Frontal cortex (tissue), 3 donors: ENCODE measurements around the gene LASP1NB.

Source experiments
- DNase-seq, 2 donors: peaks; one replicate each; pipeline ENCODE4 v3.0.0; 2012; ENCODE audit warnings: low spot score in 2 of 2
- FAIRE-seq: peaks from 2 replicates; lab custom pipeline; 2012; peaks lifted over from hg19 to GRCh38; lab: Jason Lieb, UNC
- donor health status: control.
- donor health status: control.
- donor health status: control.

The LASP1NB gene

DNA sequence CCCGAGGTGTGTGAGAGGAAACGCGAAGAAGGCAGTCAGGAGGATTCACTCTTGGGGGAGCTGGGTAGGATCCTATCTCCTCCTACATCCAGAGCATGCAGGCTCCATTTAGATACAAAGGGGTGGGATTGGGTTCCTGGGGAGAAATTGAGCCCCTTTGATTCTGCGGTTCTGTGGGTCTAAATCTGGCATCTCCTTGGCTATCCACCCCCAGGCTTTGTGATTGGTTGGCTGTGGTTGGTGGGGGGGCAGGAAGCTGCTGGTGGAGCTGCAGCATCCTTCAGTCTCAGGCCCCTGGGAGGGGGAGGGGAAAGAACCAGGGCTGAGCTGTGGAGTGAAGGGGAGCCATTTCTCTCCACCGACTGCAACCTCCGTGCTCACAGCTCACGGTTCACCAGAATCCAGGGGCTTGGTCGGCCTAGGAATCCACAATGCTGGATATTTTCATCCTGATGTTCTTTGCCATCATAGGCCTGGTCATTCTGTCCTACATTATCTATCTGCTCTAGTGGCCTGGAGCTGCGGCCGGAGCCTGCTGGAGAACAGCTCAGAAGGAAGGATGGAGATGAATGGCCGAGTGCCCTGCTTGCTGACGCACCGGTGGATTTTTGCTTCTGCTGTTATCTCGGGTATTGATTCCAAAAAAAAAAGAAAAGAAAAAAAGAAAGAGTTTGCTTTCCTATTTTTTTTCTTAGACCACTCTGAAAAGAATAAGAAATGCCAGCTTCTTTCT is at the start of gene LASP1NB:
Gene LASP1NB, plus strand, starts transcription at position 352 of the 733 bp plus-strand sequence.
- no peak for FAIRE-seq
- DNase-seq = peak; percentile 70 to 73

DNA sequence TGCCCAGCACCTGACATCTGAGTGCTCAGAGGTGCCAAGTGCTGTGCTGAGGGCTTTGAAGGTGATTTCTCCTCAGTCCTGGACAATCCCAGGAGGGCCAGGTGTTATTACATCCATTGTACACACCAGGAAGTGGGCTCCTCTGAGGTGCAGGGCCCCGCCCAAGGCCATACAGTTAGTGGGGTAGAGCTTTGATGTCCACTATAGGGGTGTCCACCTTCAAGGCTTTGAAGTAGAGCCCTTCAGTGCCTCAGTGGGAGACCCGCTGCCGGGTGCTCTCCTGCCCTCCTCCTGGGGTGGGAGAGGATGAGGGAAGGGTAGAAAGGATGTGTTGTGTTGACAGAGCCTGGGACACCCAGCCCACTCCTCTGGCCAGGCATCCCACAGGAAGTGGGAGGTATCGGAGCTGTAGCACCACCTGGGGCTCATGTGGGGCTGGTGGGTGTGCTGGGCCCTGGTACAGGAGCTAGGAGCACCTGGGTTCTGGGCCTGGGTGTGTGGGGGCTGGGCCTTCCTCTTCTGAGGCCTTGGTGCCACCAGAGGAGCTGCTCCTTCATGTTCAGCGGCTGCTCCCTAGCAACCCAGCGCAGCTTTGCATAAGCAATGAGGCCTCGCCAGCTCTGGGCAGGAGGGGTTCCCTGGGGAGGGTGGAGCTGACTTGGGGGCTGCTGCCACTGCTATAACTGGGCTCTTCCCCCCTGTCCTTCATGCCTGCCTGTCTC is 48.1 kb upstream of the LASP1NB start:
- no peak for FAIRE-seq
- DNase-seq = no peak

DNA sequence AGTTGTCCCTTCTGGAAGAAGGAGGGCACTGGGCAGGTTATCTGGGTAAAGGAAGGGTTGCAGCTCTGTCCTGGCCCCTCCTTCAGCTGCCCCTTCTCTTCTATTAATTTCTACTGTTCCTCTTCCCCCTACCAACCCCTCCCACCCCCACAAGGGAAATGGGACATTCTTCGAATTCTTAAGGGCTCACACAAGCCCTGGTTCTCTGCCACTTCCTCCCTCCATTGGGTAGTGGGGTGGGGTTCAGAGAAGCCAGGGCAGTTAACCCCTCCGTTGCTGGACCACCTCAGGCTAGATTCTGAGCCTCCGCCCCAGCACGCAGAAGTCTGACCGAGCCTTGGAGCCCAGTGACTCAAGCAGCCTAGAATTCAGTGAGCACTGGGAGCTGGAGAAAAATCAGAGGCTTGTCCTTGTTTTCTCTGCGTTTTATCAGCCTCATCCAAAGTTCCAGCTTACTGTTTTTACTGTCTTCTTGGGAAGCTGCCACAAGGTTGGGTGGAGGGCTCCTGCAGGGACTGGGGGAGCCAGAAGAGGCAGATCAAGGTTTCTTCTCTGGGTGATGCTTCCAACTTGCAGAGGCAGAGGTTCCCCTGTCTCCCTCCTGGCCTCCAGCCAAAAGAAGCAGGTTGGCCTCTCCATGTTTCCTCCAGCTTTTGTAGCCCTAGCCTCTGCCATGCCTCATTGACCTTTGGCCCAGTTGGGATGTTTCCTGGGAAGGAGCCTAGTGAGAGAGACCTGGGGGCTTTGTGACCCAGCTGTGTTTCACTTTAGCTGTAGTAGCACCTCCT is 45.3 kb upstream of the LASP1NB start:
- no peak for FAIRE-seq
- DNase-seq = no peak

DNA sequence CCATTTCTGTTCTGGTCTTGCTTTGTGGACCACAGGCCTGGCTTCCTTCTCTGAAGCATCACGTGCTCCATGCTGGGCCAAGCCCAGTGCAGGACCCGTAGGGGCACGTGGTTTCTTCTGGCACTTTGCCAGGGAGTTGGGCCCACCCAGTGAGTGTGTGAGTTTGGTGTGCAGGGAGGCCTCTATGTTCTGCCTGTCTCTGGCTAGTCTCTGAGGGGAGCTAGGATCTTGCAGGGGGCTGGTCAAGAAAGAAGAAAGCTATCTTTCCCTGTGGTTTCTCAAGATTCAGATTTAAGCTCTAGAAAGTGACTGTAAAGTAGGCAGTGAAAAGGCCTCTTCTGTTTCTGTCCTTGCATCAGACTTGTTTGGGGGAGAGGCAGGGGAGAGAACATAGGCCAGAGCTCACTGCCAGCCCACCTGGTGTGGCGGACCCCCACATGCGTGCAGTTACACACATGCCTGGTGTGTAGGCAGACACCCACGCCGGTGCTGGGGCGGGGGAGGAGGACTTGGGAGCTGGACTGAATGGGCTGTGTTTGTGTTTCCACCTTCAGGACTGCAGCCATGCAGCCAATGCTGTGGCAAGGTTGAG is 43.7 kb upstream of the LASP1NB start:
- DNase-seq (no peak), FAIRE-seq (no peak)

DNA sequence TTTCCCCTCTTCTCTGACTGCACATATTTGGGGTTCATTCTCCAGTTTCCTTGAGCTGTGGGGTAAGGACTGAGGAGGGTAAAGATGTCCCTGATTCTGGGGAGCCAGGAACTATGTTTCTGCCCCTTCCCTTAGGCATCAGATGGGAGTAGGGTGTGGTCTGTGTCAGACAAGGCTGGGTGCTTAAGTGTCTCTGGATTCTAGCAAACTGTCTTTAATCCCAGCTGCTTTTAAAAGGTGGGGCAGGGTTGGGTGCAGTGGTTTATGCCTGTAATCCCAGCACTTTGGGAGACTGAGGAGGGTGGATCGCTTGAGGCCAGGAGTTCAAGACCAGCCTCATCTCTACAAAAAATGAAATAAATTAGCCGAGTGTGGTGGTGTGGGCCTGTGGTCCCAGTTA is 42.5 kb upstream of the LASP1NB start:
- no peak for FAIRE-seq
- no peak for DNase-seq

DNA sequence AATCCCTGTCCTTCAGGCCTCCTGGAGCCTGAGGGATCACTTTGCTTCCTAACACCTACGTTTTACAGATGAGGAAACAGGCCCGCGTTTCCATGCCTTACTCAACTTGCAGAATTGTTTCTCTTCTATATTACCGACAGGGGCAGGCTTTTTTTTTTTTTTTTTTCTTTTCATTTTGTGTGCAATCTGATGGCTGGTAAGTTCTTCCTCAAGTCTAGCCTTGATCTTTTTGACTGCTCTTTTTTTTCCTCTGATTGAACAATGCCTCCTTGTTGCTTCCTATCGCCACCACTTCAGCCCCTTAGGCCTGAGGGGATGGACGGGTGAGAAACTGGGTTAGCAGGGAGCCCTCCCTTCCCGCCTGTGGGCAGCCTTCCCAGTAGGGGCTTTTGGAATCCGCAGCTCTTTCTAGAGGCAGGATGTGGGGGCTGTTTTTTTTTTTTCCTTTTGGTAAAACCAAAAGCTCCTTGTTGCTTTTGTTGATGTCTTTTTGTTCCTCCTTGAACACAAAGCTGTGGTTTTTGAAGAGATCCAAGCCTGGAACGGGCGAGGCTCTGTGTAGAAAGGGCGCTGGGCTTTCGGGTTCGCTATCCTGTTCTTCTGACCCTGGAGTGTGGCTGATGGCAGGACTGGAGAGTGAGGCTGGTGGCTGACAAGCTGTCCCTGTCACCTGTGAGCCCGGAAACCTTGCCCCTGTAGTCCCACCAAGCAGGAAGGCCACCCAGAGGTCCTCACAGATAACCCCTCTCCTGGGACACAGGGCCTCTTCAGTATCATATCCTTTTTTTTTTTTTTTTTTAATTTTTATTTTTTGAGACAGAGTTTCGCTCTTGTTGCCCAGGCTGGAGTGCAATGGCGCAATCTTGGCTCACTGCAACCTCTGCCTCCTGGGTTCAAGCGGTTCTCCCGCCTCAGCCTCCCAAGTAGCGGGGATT is 41.6 kb upstream of the LASP1NB start:
- FAIRE-seq = no peak

DNA sequence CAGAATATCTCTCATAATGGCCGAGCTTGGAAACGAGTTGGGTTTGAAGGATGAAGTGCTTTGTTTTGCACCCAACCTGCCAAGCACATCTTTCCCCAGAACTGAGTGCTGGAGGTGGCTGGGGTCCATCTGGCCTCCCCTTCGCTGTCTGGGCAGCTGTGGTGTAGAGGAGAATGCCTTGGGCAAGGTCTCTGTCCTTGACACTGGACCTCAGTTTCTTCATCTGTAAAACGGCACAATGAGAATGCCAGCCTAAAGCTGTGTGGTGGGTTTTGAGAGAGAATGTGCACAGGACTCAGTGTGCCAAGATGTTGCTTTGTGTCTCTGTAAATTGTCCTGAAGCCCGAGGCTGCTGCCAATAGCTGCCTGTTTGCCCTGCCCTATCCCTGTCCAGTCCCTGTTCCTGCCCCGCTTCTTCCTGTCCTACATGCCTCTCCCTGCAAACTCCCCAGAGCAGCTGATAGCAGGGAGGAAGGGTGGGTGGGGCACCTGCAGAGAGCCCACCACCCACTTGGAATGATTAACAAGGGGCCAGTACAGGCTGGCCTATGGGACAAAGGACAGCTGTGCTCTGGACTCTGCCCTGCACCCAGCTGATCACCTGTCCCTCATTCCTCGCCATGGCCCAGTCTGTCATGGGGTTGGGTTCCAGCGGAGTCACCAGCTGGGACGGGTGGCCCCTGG is 40.2 kb upstream of the LASP1NB start:
- no peak for FAIRE-seq

More for the DNA sequence above, 41.6 kb upstream of the LASP1NB start:
- DNase-seq = no peak

DNA sequence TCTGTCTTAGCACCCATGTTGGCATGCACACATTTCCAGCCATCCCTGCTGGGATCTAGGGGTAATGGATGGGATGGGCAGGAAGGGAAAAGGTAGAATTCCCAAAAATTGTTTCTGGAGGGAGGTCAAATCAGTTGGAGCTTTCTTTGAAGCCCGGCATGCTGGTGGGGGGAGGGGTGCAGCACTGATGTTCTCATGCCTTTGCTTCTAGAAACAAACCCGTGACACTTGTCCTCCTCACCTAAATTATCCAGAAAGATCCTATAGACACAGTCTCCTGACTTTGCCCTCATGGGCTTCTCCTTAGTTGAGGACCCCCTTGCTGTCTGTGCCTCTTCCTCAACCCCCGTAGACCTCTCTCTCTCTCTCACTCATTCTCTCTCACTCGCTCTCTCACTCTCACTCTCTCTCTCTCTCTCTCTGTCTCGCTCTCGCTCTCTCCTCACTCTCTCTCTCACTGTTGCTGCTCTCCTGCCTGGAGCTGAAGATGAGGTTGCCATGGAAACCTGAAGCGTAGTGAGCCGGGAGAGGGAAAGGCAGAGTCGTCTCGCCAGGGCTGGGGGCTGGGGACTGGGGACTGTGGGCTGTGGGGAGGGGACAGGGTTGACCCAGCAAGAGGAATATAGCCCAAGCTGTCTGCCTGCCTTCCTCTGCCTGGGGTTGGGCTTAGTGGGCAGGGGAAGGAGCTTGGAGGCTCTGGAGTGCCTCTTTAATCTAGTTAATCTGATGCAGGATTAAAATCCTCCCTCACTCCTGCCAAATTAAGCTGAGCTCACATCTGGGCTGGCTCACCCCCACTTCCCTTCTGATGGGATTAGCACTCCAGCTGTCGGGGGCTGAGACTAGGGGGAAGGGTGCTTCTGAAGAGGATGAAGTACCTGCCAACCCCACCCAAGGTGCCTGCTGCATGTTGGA is 39.4 kb upstream of the LASP1NB start:
- DNase-seq (peak in 1 of 2 donors; percentile 67), FAIRE-seq (no peak)

More for the DNA sequence above, 40.2 kb upstream of the LASP1NB start:
- no peak for DNase-seq

DNA sequence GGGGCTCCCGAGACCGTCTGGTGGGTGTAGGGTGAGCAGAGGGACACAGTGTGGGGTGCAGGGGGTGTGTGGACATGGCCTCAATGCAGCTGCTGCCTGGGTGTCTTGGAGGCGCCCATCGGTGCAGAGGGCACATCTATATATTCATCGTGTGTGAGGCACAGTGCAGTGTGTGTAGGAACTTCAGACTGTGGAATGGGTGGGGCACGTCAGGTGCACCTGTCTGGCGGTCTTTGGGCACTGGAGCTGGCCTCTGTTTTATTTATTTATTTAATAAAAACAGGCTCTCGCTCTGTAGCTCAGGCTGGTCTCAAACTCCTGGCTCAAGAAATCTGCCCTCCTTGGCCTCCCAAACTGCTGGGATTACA is 38.8 kb upstream of the LASP1NB start:
- FAIRE-seq = no peak

DNA sequence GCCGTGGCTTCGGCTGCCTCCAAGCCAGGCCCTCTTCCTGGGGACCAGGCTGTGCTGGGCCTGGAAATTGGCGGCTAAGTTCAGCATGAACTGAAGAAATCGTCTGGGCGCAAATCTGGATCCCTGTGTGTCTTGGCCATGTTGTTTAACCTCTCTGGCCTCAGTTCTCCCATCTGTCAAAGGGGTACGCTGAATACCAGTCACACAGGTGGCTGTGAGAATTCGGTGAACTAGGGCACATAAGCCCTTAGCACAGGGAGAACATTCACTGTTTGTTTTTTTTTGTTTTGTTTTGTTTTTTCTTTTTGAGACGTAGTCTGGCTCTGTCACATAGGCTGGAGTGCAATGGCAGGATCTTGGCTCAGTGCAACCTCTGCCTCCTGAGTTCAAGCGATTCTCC is 36.6 kb upstream of the LASP1NB start:
- DNase-seq (no peak), FAIRE-seq (no peak)

More for the DNA sequence above, 38.8 kb upstream of the LASP1NB start:
- DNase-seq = no peak

DNA sequence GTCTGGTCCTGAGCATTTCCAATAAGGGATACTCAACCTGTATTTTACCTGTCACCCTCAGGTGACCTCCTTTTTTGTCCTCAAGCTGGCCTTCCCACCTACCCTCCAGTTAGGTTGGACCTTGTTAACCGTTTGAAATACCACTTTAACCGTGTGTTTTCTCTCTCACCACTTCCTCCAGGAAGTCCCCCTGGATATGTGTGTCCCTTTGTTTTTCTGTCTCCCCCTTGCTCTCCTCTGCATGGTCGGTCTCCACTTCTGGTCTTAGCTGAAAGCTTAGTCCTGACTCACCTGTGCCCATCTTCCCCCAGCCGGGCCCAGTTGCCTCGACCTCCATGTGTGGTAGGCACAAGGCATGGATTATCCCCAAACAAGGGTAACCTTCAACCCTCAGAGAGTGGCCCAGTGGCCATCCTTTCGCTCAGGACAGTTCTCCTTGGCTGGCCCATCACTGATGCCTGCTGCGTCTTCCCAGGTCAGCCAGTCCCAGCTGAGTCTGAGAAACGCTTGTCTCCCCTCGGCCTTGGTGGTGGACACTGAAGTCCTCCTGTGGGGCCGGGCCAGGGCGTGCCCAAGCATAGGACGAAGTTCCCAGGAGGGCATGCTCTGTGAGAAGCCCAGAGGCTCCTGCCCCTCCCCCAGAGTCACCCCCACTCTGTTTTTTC is 35.5 kb upstream of the LASP1NB start:
- FAIRE-seq (no peak), DNase-seq (no peak)

DNA sequence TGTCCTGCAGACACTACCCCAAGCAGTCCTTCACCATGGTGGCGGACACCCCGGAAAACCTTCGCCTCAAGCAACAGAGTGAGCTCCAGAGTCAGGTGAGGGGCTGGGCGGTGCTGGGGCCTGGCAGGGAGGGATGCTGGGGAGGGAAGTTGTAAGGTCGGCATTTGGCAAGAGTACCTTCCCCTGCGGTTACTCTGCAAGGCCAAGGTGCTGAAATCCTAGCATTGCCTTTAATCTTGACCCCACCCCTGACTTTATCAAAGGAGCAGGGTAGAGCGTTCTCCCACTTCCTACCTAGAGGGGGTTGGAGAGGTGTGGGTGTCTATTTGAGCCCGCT is 35.0 kb upstream of the LASP1NB start:
- DNase-seq (no peak), FAIRE-seq (no peak)

DNA sequence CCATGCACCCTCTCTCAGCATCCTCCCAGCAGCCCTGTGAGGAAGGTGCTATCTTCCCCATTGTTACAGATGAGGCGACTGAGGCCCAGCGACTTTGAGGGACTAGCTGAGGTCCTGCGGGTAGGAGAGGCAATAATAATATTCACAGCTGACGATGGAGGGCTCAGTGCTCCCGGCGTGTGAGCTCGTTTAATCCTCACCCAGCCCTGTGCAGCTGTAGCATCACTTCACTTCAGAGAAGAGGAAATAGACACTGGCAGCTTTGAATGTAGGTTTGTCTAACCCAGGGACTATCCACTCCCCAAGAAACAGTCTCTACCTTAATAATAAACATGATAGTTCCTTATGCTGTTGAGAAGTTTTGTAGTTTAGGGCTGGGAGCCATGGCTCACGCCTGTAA is 34.0 kb upstream of the LASP1NB start:
- FAIRE-seq (no peak), DNase-seq (no peak)

DNA sequence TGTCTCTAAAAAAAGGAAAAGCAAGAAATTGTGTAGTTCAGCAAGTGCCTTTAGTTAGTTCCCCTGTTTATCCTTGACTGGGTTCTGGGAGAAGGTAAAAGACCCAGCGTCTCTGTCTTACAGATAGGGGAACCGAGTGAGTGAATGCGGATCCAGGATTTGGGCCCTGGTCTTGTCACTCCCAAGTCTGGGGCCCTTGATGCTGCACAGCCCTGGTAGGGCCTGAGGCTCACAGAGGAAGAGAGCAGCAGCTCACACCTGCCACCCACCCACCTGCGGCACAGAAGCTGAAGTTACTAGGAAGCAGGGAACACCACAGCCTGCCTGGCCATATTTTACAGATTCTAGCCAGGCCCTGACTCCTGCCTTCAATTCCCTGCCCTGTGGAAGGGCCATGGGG is 33.3 kb upstream of the LASP1NB start:
- no peak for FAIRE-seq
- no peak for DNase-seq

DNA sequence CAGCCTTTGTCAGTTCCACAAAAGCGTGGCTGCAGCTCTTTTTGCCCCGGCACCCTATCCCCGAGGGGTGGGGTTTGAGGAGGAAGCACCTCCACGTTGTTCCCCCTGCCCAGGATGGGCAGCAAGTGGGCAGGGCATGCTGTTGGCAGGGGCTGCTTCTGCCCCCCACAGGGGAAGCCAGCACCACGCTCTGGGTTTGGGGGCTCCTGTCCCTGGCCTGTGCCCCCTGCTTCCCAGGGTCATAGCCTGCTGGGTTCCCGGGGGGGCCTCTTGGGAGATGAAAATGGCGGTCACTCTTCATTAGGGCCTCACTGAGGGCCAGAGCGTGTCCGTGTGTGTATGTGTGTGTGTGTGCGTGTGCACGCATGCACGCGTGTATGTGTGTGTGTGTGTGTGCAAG is 32.8 kb upstream of the LASP1NB start:
- FAIRE-seq = no peak
- DNase-seq = no peak

DNA sequence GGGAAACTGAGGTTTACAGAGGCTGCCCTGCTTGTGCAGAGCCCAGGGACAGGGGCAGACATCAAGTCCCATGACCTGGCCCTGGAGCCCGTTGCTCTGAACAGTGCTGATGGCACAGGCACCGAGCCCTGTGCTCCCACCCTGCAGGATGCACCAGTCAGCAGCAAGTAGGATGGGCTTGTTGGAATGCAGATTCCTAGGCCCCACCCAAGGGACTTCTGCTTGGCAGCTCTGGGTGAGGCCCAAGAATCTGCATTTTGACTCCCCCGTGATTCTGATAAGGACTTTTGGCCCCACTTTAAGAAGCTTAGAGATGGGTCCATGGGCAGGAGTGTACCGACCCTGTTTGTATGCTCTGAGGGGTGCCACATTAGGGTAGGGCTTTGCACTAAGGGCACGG is 32.3 kb upstream of the LASP1NB start:
- no peak for DNase-seq
- FAIRE-seq = no peak

DNA sequence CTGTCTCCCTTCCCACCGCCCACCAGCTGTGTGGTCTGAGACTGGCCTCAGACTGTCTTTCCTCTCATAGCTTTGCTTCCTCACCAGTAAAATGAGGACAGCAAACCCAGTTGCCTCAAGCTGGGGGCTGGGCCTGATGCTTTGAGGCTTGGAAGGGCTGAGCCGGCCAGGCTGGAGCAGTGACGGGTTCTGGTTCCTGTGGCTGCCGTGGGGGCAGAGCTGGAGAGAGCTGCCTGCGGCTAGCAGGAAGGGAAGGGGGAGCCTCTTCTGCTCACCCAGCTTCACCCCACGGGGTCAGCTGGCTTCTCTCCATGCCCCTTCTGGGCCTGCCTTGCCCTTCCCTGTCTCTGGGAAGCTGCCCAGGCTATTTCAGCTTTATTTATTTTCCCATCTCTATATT is 31.8 kb upstream of the LASP1NB start:
- no peak for FAIRE-seq
- no peak for DNase-seq
